D721Med (cell line): ENCODE data around the gene BRINP2.

Experiments used
- DNase-seq: peaks from one replicate; pipeline ENCODE4 v3.0.0; 2011; ENCODE audit warnings: low spot score; ENCODE audit not compliant: insufficient read length
- FAIRE-seq: peaks from 2 replicates; lab custom pipeline; 2011; peaks lifted over from hg19 to GRCh38; lab: Jason Lieb, UNC
- TF ChIP-seq, protein P1 (sequence below): IDR thresholded peaks from 2 replicates; pipeline ENCODE4 v1.5.1; 2012; ENCODE audit warnings: mild to moderate bottlenecking, control low read depth; ENCODE audit not compliant: insufficient read depth; ENCODE audit errors: missing control alignments

BRINP2 gene

DNA sequence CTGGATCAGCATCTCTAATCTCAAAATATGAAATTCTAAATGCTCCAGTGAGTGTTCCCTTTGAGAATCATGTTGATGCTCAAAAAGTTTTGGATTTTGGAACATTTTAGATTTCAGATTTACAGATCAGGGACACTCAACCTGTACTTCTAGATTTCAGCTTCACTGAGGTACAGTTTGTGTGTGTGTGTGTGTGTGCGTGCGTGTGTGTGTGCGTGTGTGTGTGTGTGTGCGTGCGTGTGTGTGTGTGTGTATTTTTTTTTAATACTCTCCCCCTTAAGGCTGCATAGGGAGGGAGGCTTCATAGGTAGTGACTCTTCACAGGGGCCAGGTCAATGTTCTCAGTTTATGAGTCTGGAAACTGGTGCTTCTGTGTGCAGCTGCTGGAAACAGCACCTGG, 77.5 kb downstream of the BRINP2 start:
- DNase-seq, result no peak
- no peak for FAIRE-seq
- TF ChIP-seq, protein P1, sequence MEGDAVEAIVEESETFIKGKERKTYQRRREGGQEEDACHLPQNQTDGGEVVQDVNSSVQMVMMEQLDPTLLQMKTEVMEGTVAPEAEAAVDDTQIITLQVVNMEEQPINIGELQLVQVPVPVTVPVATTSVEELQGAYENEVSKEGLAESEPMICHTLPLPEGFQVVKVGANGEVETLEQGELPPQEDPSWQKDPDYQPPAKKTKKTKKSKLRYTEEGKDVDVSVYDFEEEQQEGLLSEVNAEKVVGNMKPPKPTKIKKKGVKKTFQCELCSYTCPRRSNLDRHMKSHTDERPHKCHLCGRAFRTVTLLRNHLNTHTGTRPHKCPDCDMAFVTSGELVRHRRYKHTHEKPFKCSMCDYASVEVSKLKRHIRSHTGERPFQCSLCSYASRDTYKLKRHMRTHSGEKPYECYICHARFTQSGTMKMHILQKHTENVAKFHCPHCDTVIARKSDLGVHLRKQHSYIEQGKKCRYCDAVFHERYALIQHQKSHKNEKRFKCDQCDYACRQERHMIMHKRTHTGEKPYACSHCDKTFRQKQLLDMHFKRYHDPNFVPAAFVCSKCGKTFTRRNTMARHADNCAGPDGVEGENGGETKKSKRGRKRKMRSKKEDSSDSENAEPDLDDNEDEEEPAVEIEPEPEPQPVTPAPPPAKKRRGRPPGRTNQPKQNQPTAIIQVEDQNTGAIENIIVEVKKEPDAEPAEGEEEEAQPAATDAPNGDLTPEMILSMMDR, result no peak

DNA sequence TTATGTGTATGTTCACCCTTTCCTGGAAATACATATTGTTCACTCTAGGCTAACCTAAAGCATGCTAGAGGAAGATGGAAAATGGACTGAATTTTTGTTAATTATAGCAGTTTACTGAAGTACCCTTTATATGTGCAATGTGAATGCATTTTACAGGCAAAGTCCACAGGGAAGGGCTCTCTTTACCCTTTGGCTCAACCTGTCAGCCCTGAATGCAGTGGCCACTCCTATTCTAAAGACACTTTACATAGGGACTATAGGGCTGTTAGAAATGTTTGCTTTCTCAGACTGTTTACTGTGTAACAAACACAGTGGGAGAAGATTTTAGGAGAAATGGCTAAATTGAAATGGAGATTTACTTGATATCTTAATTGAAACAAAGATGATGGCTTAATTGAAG, 78.5 kb downstream of the BRINP2 start:
- TF ChIP-seq, protein P1, result no peak
- no peak for FAIRE-seq
- DNase-seq, result no peak

DNA sequence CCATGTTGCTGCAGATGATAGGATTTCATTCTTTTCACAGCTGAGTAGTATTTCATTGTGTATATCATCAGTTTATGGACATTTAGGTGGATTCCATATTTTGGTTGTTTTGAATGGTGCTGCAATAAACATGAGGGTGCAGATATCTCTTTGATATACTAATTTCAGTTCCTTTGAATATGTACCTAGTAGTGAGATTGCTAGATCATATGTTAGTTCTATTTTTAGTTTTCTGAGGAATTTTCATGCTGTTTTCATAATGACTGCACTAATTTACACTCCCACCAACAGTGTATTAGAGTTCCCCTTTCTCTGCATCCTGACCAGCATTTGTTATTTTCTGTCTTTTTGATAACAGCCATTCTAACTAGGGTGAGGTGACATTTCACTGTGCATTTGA, 82.1 kb downstream of the BRINP2 start:
- DNase-seq, result no peak
- TF ChIP-seq, protein P1, result no peak
- peak; percentile 71 for FAIRE-seq

DNA sequence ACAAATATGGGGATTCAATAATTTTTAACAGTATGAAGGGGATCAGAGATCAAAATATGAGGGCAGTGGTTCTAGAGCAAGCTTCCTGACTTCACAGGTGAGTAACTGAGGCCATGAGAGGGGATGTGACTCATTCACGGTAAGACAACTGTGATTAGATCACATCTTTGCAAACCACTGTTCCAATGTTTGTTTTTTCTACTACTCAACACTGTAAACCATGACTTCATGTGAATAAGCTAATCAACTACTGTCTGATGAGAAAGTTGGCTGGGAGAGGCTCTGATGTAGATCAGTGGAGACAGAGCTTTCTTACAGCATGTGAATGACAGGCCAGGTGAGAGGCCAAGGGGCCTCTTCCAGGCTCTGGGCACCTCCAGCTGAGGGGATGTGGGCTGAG, 84.7 kb downstream of the BRINP2 start:
- FAIRE-seq (peak; percentile 55), DNase-seq (no peak)
- TF ChIP-seq, protein P1, result no peak

DNA sequence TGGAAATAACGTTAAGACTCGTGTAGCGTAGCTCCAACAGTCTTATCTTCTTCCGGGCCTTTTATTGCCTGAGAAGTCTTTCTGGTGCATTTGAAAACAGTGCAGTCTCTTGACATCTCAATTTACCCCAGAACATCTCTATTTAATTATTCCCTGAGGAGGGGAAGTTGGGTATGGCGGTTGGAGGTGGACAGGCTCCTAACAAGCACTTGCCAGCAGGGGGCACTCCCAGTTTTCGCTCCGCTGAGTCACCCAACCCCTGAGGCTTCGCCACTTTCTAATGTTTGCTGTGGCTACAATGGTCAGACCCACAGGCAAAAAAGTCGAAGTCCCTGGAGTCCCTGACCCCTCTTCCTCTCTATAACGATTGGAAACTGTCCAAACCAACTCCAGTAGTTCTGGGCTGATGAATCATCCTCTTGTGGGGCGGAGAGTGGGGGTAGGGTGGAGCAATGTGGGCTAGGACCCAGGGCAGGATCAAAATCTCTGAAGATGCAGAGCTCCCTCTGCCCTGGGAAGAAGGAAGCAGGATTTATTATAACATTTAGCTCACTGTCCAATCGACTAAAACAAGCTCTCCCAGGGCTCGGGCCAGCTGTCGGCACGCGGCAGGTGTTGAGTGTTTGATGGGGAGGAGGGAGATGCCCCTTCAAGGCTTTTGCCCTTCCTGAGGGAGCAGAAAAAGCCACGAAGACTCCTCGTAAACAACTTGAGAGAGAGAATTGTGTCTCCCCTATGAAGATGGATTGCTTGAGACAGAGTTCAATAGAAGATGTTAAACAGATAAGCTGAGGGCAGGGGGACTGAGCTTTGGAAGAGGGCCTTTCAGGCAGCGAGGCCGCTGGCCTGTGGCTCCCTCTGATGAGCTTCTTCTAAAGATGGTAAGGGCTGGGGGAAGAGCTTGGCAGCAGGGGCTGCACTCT, 85.7 kb downstream of the BRINP2 start:
- DNase-seq, result no peak
- FAIRE-seq, result no peak

DNA sequence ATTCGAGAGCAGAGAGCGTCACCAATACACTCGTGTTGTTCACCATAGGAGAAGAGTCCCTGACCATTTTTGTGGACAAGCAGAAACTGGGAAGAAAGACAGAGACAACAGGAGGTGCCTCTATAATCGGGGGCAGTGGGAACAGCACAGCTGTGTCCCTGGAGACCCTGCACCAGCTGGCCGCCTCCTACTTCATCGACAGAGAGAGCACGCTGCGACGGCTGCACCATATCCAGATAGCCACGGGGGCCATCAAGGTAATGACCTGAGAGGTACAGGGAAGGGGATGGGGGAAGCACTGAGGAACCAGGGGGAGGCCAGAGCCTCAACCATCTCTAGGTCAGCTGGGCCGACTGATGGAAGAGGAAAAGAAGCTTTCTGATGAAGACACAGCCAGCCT, 86.4 kb downstream of the BRINP2 start:
- no peak for DNase-seq
- no peak for FAIRE-seq
- TF ChIP-seq, protein P1, result no peak

More for the DNA sequence above, 85.7 kb downstream of the BRINP2 start:
- TF ChIP-seq, protein P1, result peak; percentile 48

DNA sequence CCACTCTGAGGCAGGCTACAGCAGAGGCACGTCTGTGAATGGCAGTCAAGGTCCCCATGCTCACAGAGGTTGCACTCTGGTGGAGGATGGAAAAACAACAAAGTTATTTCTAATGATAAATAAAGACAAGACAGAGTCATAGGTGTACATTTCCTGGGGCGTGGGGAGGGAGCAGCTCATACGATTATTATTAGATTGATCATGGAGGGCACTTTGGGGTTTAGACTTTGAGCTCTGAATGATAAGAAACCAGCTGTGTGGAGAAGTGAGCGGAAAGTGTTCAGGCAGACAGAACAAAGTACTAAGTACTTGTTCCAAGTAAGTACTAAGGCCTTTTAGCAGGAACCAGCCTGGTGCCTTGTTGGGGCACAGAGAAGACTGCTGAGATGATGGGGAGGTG, 86.8 kb downstream of the BRINP2 start:
- DNase-seq, result no peak
- TF ChIP-seq, protein P1, result no peak
- FAIRE-seq, result no peak
